Subcutaneous preadipocyte (primary cell): ENCODE data around the gene TUBB2B. TPM values are rescaled to one million over a fixed set of nuclear protein-coding genes. Genes with fewer than 3 reads are reported as not detected.

Source experiments
- total RNA-seq: library from RNA; depleted of rRNA; stranded (reverse); fragments of >200 nt; gene quantifications from 2 replicates; pipeline ENCODE4 v1.2.3, GENCODE V29; 2012

The TUBB2B gene
- total RNA-seq, result 0.37 and 2.7 TPM in 2 replicates

DNA sequence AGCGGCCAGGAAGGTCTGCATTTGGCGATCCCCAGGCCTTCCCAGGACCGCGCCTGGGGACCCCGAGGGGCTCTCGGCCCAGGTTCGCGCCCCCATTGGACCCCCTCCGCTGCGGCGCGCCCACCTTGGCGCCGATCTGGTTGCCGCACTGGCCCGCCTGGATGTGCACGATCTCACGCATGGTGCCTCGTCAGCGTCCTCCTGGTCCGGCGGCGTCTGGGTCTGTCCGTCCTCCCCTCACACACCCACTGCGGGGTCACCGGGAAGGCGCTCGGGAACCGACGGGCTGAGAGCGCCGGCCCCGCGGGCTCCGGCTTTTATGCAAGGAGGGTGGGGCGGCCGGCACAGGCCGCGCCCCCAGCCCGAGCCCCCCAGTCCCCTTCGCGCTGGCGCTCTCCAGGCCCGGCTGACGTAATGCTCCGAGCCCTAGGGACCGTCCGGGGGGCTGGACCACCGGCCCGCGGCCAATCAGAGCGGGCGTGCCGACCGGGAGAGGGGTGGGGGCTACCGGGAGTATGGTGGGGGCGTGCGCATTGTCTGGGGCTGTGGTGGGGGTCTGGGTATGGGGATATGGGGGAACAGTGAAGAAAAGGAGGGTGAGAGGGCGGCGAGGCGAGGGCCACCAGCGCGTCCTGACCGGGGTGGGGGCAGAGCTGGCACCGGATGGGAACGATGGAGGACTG lies at the start of gene TUBB2B:
TSS of gene TUBB2B (minus strand) at position 291 of the 683 bp plus-strand sequence. CDS start at position 181, 110 bp downstream.

DNA sequence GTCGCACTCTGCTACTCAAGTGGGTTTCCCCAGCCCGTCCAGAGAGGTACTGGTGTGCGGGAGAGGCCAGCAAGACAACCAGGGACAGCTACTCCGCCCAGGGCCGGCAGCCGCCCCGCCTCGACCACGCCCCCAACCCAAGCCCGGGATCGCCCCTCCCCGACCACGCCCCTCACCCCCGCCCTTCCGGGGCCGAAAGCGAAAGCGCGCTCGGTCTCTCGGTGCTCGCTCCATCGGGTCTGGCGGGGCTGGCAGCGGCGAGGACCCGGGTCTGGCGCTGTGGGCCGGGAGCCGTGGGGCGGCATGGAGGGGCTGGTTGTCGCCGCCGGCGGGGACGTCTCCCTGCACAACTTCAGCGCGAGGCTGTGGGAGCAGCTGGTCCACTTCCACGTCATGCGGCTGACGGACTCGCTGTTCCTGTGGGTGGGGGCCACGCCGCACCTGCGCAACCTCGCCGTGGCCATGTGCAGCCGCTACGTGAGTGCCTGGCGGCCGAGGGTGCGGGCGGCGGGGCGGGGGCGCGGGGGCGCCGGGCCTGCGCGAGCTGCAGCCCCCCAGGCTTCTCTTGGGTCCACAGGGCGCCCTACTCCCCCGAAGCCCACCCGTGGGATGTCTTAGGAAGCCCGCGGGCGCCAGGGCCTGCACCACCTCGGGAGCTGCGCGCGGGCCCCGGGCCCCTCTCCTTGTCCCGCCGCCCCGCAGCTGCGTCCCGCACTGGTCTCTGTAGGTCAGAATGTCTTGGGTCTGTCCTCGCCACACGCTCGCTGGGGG lies 31.5 kb upstream of the TUBB2B start, which contains the start of gene PSMG4:
TSS of gene PSMG4 (plus strand) at position 228 of the 771 bp plus-strand sequence. CDS start at position 304, 76 bp downstream.

Other genes starting within 250 kb of the TUBB2B start
- 12.7 and 15.8 TPM in 2 replicates for gene NQO2, start 227.8 kb downstream of the TUBB2B start, total RNA-seq
- 13.2 and 15.8 TPM in 2 replicates for gene RIPK1, start 159.2 kb downstream of the TUBB2B start, total RNA-seq
- gene BPHL, start 108.9 kb downstream of the TUBB2B start, total RNA-seq, result 9.6 and 10.6 TPM in 2 replicates
- gene TUBB2A, start 70.1 kb downstream of the TUBB2B start, total RNA-seq, result 42.8 and 45.2 TPM in 2 replicates
- gene PSMG4, start 31.3 kb upstream of the TUBB2B start, total RNA-seq, result 39.9 and 43.4 TPM in 2 replicates
- gene SLC22A23, start 229.4 kb upstream of the TUBB2B start, total RNA-seq, result 14.0 and 15.6 TPM in 2 replicates